DOHH2 (cell line): ENCODE measurements around the gene MSI1.

Experiments
- H3F3A ChIP-seq: fragments of 200-600 bp; sonication (generic), shearing (Covaris generic); 2 replicates; pipeline ENCODE4 v1.6.0; 2016; ENCODE audit warnings: antibody characterized with exemption, mild to moderate bottlenecking; ENCODE audit not compliant: control insufficient read depth, insufficient read depth
- H3K27ac ChIP-seq: fragments of 200-600 bp; sonication (generic); 2 replicates; pipeline ENCODE4 v1.5.1; 2014; ENCODE audit warnings: low read depth, mild to moderate bottlenecking, low read length, moderate library complexity
- H3K27me3 ChIP-seq: fragments of 200-600 bp; sonication (generic); 2 replicates; pipeline ENCODE4 v1.6.1; 2014; ENCODE audit warnings: mild to moderate bottlenecking, low read length, mixed read lengths; ENCODE audit not compliant: control insufficient read depth
- H3K36me3 ChIP-seq: fragments of 200-600 bp; sonication (generic); 2 replicates; pipeline ENCODE4 v1.6.1; 2014; ENCODE audit warnings: mild to moderate bottlenecking, low read length, moderate library complexity, mixed read lengths; ENCODE audit not compliant: control insufficient read depth
- H3K4me1 ChIP-seq: fragments of 200-600 bp; sonication (generic); 2 replicates; pipeline ENCODE4 v1.6.1; 2014; ENCODE audit warnings: mild to moderate bottlenecking, low read length, mixed read lengths; ENCODE audit not compliant: control insufficient read depth
- H3K4me2 ChIP-seq: fragments of 200-600 bp; sonication (generic); 2 replicates; pipeline ENCODE4 v1.6.0; 2014; ENCODE audit warnings: mild to moderate bottlenecking, low read length, moderate library complexity
- H3K4me3 ChIP-seq: fragments of 200-600 bp; sonication (generic); 2 replicates; pipeline ENCODE4 v1.5.1; 2014; ENCODE audit warnings: mild to moderate bottlenecking, low read length, mixed read lengths
- H3K79me2 ChIP-seq: fragments of 200-600 bp; sonication (generic); 2 replicates; pipeline ENCODE4 v1.6.1; 2014; ENCODE audit warnings: mild to moderate bottlenecking, low read length, mixed read lengths; ENCODE audit not compliant: control insufficient read depth
- H3K9me2 ChIP-seq: fragments of 200-600 bp; sonication (generic); replicated peaks from 2 replicates; pipeline ENCODE4 v1.6.1; 2014; ENCODE audit warnings: mild to moderate bottlenecking, low read length, mixed read lengths; ENCODE audit not compliant: control insufficient read depth
- H3K9me3 ChIP-seq: fragments of 200-600 bp; sonication (generic); 2 replicates; pipeline ENCODE4 v1.6.1; 2014; ENCODE audit warnings: antibody characterized with exemption, low read length, mixed read lengths; ENCODE audit not compliant: control insufficient read depth, insufficient read depth
- H4K20me1 ChIP-seq: fragments of 200-600 bp; sonication (generic); 2 replicates; pipeline ENCODE4 v1.6.0; 2014; ENCODE audit warnings: low read depth, mild to moderate bottlenecking, antibody characterized with exemption, low read length, moderate library complexity; ENCODE audit not compliant: control insufficient read depth, insufficient read depth
- CTCF ChIP-seq: fragments of 200-600 bp; sonication (generic); IDR thresholded peaks from one replicate; pipeline ENCODE4 v1.5.1; 2014; ENCODE audit warnings: antibody characterized with exemption, mild to moderate bottlenecking, low read depth, low read length; ENCODE audit not compliant: poor library complexity, severe bottlenecking
- EZH2phosphoT487 ChIP-seq: fragments of 200-600 bp; sonication (generic); IDR thresholded peaks from 2 replicates; pipeline ENCODE4 v1.6.1; 2017; ENCODE audit warnings: borderline replicate concordance, mild to moderate bottlenecking, antibody characterized with exemption, low read length, moderate library complexity, mixed read lengths

Gene MSI1

GRCh38 chr12:120292661-120293531 lies 76.1 kb downstream of the MSI1 start, which contains the start of gene RNU4-1:
Gene RNU4-1 (minus strand): TSS chr12:120293237.
- H4K20me1 ChIP-seq = no peaks in the 10 kb centered on the region
- H3K9me2 ChIP-seq = no peaks in the 10 kb centered on the region
- H3K4me3 ChIP-seq = peak within 1 kb of the TSS; percentile 77
- peak within 1 kb of the TSS; percentile 90 for H3K27ac ChIP-seq
- peaks cover 18% of the 10 kb centered on the region for H3F3A ChIP-seq
- peaks cover 33% of the 10 kb centered on the region for H3K4me1 ChIP-seq
- H3K27me3 ChIP-seq = no peaks in the 10 kb centered on the region
- H3K36me3 ChIP-seq = no peaks in the 10 kb centered on the region
- no peaks in the 10 kb centered on the region for H3K79me2 ChIP-seq
- H3K9me3 ChIP-seq = no peaks in the 10 kb centered on the region
- peak within 1 kb of the TSS; percentile 86 for H3K4me2 ChIP-seq
- TF ChIP-seq EZH2phosphoT487 (no peak), CTCF (no peak)

GRCh38 chr12:120292411-120292660 lies 76.6 kb downstream of the MSI1 start:
- no peaks in the 10 kb centered on the region for H4K20me1 ChIP-seq
- H3K27me3 ChIP-seq = no peaks in the 10 kb centered on the region
- peaks cover 33% of the 10 kb centered on the region for H3K4me1 ChIP-seq
- H3K36me3 ChIP-seq = no peaks in the 10 kb centered on the region
- H3K79me2 ChIP-seq = no peaks in the 10 kb centered on the region
- H3K9me2 ChIP-seq = no peaks in the 10 kb centered on the region
- peak overlapping the region; percentile 90 for H3K27ac ChIP-seq
- H3F3A ChIP-seq = peaks cover 18% of the 10 kb centered on the region
- no peaks in the 10 kb centered on the region for H3K9me3 ChIP-seq
- H3K4me2 ChIP-seq = peak overlapping the region; percentile 86
- TF ChIP-seq EZH2phosphoT487 = no peak
- no peak for TF ChIP-seq CTCF
- peak overlapping the region; percentile 77 for H3K4me3 ChIP-seq
